GM19324 (cell line): Measurements from ENCODE around the gene ERG28.

Source experiments
- ATAC-seq: cut with Tn5 transposase; IDR thresholded peaks from one replicate; pipeline ENCODE4 v1.9.1; 2021; ENCODE audit warnings: mild to moderate bottlenecking, moderate library complexity; ENCODE audit not compliant: unreplicated experiment, low FRiP score

ERG28 gene

DNA sequence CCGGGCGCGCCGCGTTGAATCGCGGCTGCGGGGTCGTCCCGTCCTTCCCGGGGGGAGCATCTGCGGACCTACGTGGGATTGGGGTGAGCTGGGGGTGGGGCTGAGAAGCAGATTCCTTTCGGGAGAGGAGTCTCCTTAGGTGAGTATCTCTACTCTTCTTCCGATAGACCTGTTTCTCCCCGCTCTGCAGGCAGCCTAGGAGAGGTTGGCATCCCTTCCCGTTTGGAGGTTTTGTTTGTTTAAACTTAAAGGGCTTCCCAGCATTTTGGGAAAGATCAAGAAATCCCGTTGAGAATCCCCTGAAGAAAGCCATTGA, 781 bp upstream of the ERG28 start:
- no peak for ATAC-seq

GRCh38 chr14:75660238-75660629, 442 bp downstream of the ERG28 start:
- ATAC-seq = no peak

- no peak for ATAC-seq
Observed at GRCh38 chr14:75658957-75659356, 1.7 kb downstream of the ERG28 start.

GRCh38 chr14:75657331-75657730, 3.3 kb downstream of the ERG28 start:
- ATAC-seq = no peak

- ATAC-seq = no peak
Observed at GRCh38 chr14:75655235-75655634, 5.4 kb downstream of the ERG28 start.

DNA sequence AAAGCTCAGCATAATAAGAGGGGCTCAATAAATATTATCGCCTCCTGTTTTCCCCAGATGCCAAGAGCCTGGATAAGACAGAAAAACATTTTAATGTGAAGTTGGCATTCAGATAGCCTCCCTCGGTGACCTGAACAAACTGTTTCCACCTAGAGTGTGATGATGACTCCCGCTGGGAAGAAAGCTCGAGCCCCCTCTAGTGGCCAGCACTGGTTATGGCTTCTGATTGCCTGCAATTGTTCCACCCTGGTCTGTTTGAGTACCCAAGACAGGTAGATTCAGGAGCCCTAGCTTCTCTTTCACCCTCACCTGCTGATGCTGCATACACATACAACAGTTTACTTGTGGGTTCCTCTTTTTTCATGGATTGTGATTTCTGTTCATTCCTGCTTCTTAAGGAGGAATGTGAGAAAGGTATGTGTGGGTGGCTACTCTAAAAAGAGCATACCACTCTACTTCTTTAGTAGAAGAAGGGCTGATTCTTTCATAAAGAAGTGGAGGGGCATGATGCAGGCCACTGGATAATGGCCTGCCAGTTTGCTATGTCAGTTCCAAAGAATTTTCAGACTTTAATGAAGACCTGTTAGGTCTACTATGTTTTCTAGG, 6.4 kb downstream of the ERG28 start:
- ATAC-seq = no peak

GRCh38 chr14:75653563-75653962, 7.1 kb downstream of the ERG28 start:
- ATAC-seq = no peak

GRCh38 chr14:75650253-75651058, 10.2 kb downstream of the ERG28 start:
- ATAC-seq = no peak

DNA sequence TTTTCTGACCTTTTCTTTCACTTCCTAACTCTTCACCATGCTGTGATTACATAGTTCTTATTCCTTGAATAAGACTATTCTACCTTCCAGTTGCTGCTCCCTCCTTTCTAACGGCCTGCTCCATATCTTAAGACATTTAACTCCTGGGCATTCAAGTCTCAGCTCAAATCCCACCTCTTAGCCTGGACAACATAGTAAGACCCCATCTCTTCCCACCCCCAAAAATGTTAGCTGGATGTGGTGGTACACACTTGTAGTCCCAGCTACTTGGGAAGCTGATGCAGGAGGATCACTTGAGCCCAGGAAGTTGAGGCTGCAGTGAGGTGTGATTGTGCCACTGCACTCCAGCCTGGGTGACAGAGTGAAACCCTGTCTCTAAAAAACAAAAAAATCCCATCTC, 10.9 kb downstream of the ERG28 start:
- no peak for ATAC-seq

DNA sequence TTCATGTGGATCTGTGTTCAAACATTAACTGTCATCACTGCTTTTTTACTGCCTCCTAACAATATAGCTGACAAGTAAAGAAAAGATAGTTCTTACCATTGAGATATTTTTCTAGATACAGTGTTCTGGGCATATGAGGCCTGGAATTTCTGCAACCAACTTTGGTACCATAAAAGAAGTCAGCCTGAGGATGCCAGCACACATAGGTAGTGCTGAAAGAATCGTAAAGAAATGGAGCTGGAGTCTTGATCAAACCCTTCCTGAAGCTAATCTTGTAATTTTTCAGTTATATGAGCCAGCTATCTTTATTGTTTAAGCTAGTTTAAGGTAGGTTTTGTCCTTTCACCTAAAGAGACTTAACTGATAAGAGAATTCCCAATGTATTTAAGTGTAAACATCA, 11.3 kb downstream of the ERG28 start:
- ATAC-seq = no peak

DNA sequence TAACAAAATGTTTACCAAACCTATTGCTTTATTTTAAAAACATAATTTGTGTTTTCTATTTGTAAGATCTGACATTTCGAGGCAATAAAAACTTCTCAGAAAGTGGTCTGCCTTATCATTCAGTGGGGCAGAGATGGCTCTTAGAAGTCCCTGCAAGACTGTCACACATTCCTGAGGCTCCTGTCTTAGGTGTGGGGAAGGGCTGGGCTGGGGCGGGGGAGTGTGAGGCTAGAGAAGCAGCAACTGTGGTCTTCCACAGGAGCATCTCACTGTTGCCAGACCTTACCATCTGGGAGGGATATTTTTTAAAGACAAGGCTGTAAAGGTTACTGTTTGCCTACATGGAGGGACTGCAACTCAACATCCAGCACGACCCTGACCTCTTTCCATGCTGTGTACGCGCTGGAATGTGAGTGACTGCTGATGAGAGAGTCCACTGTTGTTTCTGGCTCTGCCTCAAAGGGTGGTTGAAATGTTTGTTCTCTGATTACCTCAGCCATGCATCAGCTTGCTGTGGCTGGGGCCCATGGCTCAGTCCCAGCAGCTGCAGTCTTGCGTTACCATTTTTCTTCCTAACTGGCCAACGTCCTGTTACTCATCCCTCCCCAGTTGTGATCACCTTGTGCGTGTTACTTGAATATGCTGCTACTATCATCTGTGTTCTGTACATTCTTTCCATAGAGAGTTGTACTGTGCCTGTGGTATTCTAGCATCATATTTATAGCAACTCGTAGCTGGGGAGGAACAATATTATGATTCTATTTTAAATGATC, 12.4 kb downstream of the ERG28 start:
- no peak for ATAC-seq

GRCh38 chr14:75647640-75648039, 13.0 kb downstream of the ERG28 start:
- no peak for ATAC-seq

GRCh38 chr14:75646762-75647161, 13.9 kb downstream of the ERG28 start:
- ATAC-seq = no peak

GRCh38 chr14:75645056-75645455, 15.6 kb downstream of the ERG28 start:
- ATAC-seq = no peak

DNA sequence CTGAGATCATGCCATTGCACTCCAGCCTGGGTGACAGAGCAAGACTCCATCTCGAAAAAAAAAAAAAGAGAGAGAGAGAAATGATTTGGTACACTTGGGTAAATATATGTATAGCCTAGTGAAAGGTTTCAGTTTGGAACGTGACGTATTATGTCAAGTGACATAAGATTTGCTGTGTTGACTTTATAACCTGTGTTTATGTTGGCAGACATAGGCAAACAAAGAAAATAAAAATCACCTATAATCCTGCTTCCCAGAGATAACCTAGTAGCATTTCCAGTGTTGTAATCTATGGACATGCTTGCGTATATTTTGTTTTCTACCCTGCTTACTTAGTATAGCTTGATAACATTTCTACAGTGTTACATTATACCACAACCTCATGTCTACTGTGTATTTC, 16.7 kb downstream of the ERG28 start:
- ATAC-seq = no peak

DNA sequence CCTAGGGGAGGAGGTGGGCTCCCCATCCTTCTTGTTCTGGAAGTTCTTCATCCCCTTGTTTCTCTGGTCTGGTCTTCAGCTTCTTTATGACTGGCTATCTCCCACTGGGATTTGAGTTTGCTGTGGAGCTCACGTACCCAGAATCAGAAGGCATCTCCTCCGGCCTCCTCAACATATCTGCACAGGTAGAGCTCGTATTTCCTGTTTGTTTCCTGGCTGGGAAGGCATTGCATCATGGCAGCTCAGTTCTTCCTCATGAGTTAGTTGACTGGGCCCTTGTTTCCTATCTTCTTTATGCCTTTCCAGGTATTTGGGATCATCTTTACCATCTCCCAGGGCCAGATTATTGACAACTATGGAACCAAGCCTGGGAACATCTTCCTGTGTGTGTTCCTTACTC, 19.8 kb downstream of the ERG28 start:
- ATAC-seq = no peak

DNA sequence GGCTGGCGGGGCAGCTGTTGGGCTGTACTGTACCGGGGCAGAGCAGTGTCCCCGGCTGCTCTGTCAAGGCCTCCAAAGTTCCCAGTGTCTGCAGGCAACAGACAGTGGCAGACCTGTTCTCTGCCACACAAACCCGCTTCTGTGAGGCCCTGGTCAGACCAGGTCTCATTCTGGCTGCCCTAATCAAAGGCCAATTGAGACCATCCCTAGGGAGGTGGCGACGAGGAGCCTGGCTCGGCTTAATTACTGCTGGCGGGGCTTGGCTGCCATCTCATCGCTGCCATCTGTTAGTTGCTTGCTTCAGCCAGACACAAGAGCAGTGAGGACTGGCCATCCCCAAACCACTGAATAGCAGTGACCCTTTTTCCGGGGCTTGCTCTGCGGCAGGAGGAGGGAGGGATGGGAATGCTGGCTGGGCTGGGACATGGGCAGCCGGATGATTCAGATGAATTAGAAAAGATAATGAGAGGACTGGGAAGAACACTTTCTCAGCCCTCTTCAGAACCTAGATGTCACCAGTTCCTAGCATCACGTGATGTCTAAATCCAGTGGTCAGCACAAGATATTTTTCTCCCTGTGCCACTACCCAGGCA, 24.5 kb downstream of the ERG28 start:
- no peak for ATAC-seq

DNA sequence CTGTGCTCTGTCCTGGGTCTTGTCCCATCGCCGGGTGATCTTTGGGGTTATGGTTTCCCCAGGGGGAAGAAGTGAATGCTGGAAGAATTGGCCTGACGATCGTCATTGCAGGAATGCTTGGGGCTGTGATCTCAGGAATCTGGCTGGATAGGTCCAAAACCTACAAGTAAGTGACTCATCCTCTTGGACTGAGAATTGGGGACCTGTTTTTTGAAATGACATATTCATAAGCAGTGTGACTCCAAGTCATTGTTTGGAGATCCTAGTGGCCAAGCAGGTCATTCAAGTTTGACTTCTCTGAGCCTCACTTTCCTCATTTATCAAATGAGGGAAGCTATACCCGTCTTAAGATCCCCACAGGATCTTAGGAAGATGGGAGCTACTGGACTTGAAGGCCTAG, 25.8 kb downstream of the ERG28 start:
- no peak for ATAC-seq

DNA sequence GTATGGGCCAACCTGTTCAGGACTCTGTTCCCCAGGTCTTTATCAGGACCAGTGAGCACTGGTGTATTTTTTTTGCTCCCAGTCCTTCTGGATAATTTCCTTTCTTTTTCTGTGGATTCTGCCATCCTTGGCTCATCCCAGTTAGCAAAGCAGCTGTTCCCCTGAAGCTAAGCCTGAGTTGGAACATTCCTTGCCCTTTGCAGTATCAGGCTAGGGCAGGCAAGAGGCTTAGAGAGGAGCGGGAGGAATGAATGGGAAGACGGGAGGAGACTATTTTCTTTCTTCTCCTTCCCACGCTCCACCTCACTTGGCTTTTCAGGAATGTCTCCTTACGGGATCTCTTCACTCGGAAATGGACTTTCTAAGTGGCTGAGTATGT, 29.2 kb downstream of the ERG28 start:
- no peak for ATAC-seq

GRCh38 chr14:75630695-75631452, 29.8 kb downstream of the ERG28 start:
- ATAC-seq = no peak

DNA sequence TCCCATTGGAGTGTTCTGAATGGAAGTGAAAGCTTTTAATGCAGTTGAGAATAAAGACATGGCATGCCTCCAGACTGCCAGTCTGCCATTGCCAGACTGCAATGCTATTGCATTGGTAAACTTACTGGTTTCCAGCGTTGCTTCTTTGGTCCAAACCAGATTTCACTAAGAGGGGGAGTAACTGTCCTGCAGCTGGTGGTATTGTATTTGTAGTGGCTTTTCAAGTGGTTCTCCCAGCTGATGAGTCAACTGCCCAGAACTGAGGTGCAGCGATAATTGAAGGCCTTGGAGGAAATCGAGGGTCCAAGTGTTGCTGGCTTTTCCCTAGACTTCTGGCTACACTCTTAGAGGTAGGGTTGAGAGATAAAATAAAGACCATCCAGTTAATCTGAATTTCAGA, 31.9 kb downstream of the ERG28 start:
- no peak for ATAC-seq
